ENCODE data around the gene CASZ1. TPM values are rescaled to one million over a fixed set of nuclear protein-coding genes. Genes with fewer than 3 reads are reported as not detected.

Gene CASZ1
- total RNA-seq, 1 donor from 2014 or later, result 26.1 TPM

- H3K9me3 ChIP-seq (ENCODE audit: control insufficient read depth in 3 of 3, low read length in 3 of 3), result no peaks in the 10 kb centered on the region
- no peak overlapping the region for H3K4me3 ChIP-seq (ENCODE audit: low read length in 3 of 3)
- no peak overlapping the region for H3K27ac ChIP-seq (ENCODE audit: low read depth, low read length)
- H3K27me3 ChIP-seq (ENCODE audit: control insufficient read depth in 3 of 3, insufficient read depth in 3 of 3, low read length in 3 of 3), result no peaks in the 10 kb centered on the region
- peaks cover 0 to 3% (median 0%) of the 10 kb centered on the region in 3 donors for H3K36me3 ChIP-seq (ENCODE audit: control insufficient read depth in 3 of 3, insufficient read depth in 3 of 3, low read length in 3 of 3)
- H3K4me1 ChIP-seq (ENCODE audit: control insufficient read depth in 3 of 3, insufficient read depth in 3 of 3, low read length in 3 of 3), result no peaks in the 10 kb centered on the region
- no peak overlapping the region for H3K9ac ChIP-seq (ENCODE audit: low read depth in 1 of 3, low read length in 3 of 3)
Measured at GRCh38 chr1:10602936-10603335, 193.5 kb downstream of the CASZ1 start.

GRCh38 chr1:10601342-10602070 is 194.9 kb downstream of the CASZ1 start:
- H3K9me3 ChIP-seq (ENCODE audit: control insufficient read depth in 3 of 3, low read length in 3 of 3), result no peaks in the 10 kb centered on the region
- peaks cover 0 to 2% (median 0%) of the 10 kb centered on the region in 3 donors for H3K4me1 ChIP-seq (ENCODE audit: control insufficient read depth in 3 of 3, insufficient read depth in 3 of 3, low read length in 3 of 3)
- H3K9ac ChIP-seq (ENCODE audit: low read depth in 1 of 3, low read length in 3 of 3), result no peak overlapping the region
- no peak overlapping the region for H3K4me3 ChIP-seq (ENCODE audit: low read length in 3 of 3)
- H3K27me3 ChIP-seq (ENCODE audit: control insufficient read depth in 3 of 3, insufficient read depth in 3 of 3, low read length in 3 of 3), result no peaks in the 10 kb centered on the region
- no peak overlapping the region for H3K27ac ChIP-seq (ENCODE audit: low read depth, low read length)
- H3K36me3 ChIP-seq (ENCODE audit: control insufficient read depth in 3 of 3, insufficient read depth in 3 of 3, low read length in 3 of 3), result peaks cover 0 to 3% (median 0%) of the 10 kb centered on the region in 3 donors

- H3K27ac ChIP-seq (ENCODE audit: low read depth, low read length), result no peak overlapping the region
- peaks cover 0 to 3% (median 0%) of the 10 kb centered on the region in 3 donors for H3K36me3 ChIP-seq (ENCODE audit: control insufficient read depth in 3 of 3, insufficient read depth in 3 of 3, low read length in 3 of 3)
- H3K27me3 ChIP-seq (ENCODE audit: control insufficient read depth in 3 of 3, insufficient read depth in 3 of 3, low read length in 3 of 3), result no peaks in the 10 kb centered on the region
- H3K9ac ChIP-seq (ENCODE audit: low read depth in 1 of 3, low read length in 3 of 3), result no peak overlapping the region
- peaks cover 0 to 2% (median 0%) of the 10 kb centered on the region in 3 donors for H3K4me1 ChIP-seq (ENCODE audit: control insufficient read depth in 3 of 3, insufficient read depth in 3 of 3, low read length in 3 of 3)
- H3K9me3 ChIP-seq (ENCODE audit: control insufficient read depth in 3 of 3, low read length in 3 of 3), result no peaks in the 10 kb centered on the region
- no peak overlapping the region for H3K4me3 ChIP-seq (ENCODE audit: low read length in 3 of 3)
Measured at GRCh38 chr1:10599194-10599861, 197.1 kb downstream of the CASZ1 start.

- no peak overlapping the region for H3K4me3 ChIP-seq (ENCODE audit: low read length in 3 of 3)
- no peak overlapping the region for H3K9ac ChIP-seq (ENCODE audit: low read depth in 1 of 3, low read length in 3 of 3)
- H3K27ac ChIP-seq (ENCODE audit: low read depth, low read length), result no peak overlapping the region
- peaks cover 0 to 2% (median 0%) of the 10 kb centered on the region in 3 donors for H3K4me1 ChIP-seq (ENCODE audit: control insufficient read depth in 3 of 3, insufficient read depth in 3 of 3, low read length in 3 of 3)
- H3K36me3 ChIP-seq (ENCODE audit: control insufficient read depth in 3 of 3, insufficient read depth in 3 of 3, low read length in 3 of 3), result peaks cover 0 to 3% (median 0%) of the 10 kb centered on the region in 3 donors
- H3K9me3 ChIP-seq (ENCODE audit: control insufficient read depth in 3 of 3, low read length in 3 of 3), result no peaks in the 10 kb centered on the region
- no peaks in the 10 kb centered on the region for H3K27me3 ChIP-seq (ENCODE audit: control insufficient read depth in 3 of 3, insufficient read depth in 3 of 3, low read length in 3 of 3)
Measured at GRCh38 chr1:10598389-10598702, 198.1 kb downstream of the CASZ1 start.

- H3K4me1 ChIP-seq (ENCODE audit: control insufficient read depth in 3 of 3, insufficient read depth in 3 of 3, low read length in 3 of 3), result peaks cover 0 to 2% (median 0%) of the 10 kb centered on the region in 3 donors
Measured at GRCh38 chr1:10597492-10598388, 198.7 kb downstream of the CASZ1 start.

GRCh38 chr1:10596780-10597179 is 199.7 kb downstream of the CASZ1 start:
- Histone ChIP-seq H3K4me1 (ENCODE audit: control insufficient read depth in 3 of 3, insufficient read depth in 3 of 3, low read length in 3 of 3) (peaks cover 0 to 2% (median 0%) of the 10 kb centered on the region in 3 donors), H3K4me3 (ENCODE audit: low read length in 3 of 3) (no peak overlapping the region)

More at GRCh38 chr1:10597492-10598388, 198.7 kb downstream of the CASZ1 start:
- Histone ChIP-seq H3K4me3 (ENCODE audit: low read length in 3 of 3) (no peak overlapping the region), H3K9ac (ENCODE audit: low read depth in 1 of 3, low read length in 3 of 3) (no peak overlapping the region), H3K27me3 (ENCODE audit: control insufficient read depth in 3 of 3, insufficient read depth in 3 of 3, low read length in 3 of 3) (no peaks in the 10 kb centered on the region), H3K36me3 (ENCODE audit: control insufficient read depth in 3 of 3, insufficient read depth in 3 of 3, low read length in 3 of 3) (peaks cover 0 to 3% (median 0%) of the 10 kb centered on the region in 3 donors), H3K9me3 (ENCODE audit: control insufficient read depth in 3 of 3, low read length in 3 of 3) (no peaks in the 10 kb centered on the region), H3K27ac (ENCODE audit: low read depth, low read length) (no peak overlapping the region)

GRCh38 chr1:10594595-10595223 is 201.7 kb downstream of the CASZ1 start:
- no peaks in the 10 kb centered on the region for H3K27me3 ChIP-seq (ENCODE audit: control insufficient read depth in 3 of 3, insufficient read depth in 3 of 3, low read length in 3 of 3)
- peaks cover 0 to 3% (median 2%) of the 10 kb centered on the region in 3 donors for H3K4me1 ChIP-seq (ENCODE audit: control insufficient read depth in 3 of 3, insufficient read depth in 3 of 3, low read length in 3 of 3)
- H3K4me3 ChIP-seq (ENCODE audit: low read length in 3 of 3), result no peak overlapping the region
- no peak overlapping the region for H3K27ac ChIP-seq (ENCODE audit: low read depth, low read length)
- H3K36me3 ChIP-seq (ENCODE audit: control insufficient read depth in 3 of 3, insufficient read depth in 3 of 3, low read length in 3 of 3), result peaks cover 0 to 3% (median 0%) of the 10 kb centered on the region in 3 donors
- no peak overlapping the region for H3K9ac ChIP-seq (ENCODE audit: low read depth in 1 of 3, low read length in 3 of 3)
- no peaks in the 10 kb centered on the region for H3K9me3 ChIP-seq (ENCODE audit: control insufficient read depth in 3 of 3, low read length in 3 of 3)

More at GRCh38 chr1:10596780-10597179, 199.7 kb downstream of the CASZ1 start:
- Histone ChIP-seq H3K9me3 (ENCODE audit: control insufficient read depth in 3 of 3, low read length in 3 of 3) (no peaks in the 10 kb centered on the region), H3K9ac (ENCODE audit: low read depth in 1 of 3, low read length in 3 of 3) (no peak overlapping the region), H3K27me3 (ENCODE audit: control insufficient read depth in 3 of 3, insufficient read depth in 3 of 3, low read length in 3 of 3) (no peaks in the 10 kb centered on the region), H3K27ac (ENCODE audit: low read depth, low read length) (no peak overlapping the region), H3K36me3 (ENCODE audit: control insufficient read depth in 3 of 3, insufficient read depth in 3 of 3, low read length in 3 of 3) (peaks cover 0 to 3% (median 0%) of the 10 kb centered on the region in 3 donors)

GRCh38 chr1:10593750-10594149 is 202.7 kb downstream of the CASZ1 start:
- Histone ChIP-seq H3K36me3 (ENCODE audit: control insufficient read depth in 3 of 3, insufficient read depth in 3 of 3, low read length in 3 of 3) (no peaks in the 10 kb centered on the region), H3K4me1 (ENCODE audit: control insufficient read depth in 3 of 3, insufficient read depth in 3 of 3, low read length in 3 of 3) (peaks cover 0 to 3% (median 2%) of the 10 kb centered on the region in 3 donors), H3K4me3 (ENCODE audit: low read length in 3 of 3) (no peak overlapping the region), H3K9me3 (ENCODE audit: control insufficient read depth in 3 of 3, low read length in 3 of 3) (no peaks in the 10 kb centered on the region), H3K27me3 (ENCODE audit: control insufficient read depth in 3 of 3, insufficient read depth in 3 of 3, low read length in 3 of 3) (no peaks in the 10 kb centered on the region), H3K27ac (ENCODE audit: low read depth, low read length) (no peak overlapping the region), H3K9ac (ENCODE audit: low read depth in 1 of 3, low read length in 3 of 3) (no peak overlapping the region)

- H3K4me1 ChIP-seq (ENCODE audit: control insufficient read depth in 3 of 3, insufficient read depth in 3 of 3, low read length in 3 of 3), result peaks cover 0 to 3% (median 0%) of the 10 kb centered on the region in 3 donors
- no peak overlapping the region for H3K27ac ChIP-seq (ENCODE audit: low read depth, low read length)
- no peak overlapping the region for H3K9ac ChIP-seq (ENCODE audit: low read depth in 1 of 3, low read length in 3 of 3)
- no peaks in the 10 kb centered on the region for H3K36me3 ChIP-seq (ENCODE audit: control insufficient read depth in 3 of 3, insufficient read depth in 3 of 3, low read length in 3 of 3)
- no peak overlapping the region for H3K4me3 ChIP-seq (ENCODE audit: low read length in 3 of 3)
- no peaks in the 10 kb centered on the region for H3K27me3 ChIP-seq (ENCODE audit: control insufficient read depth in 3 of 3, insufficient read depth in 3 of 3, low read length in 3 of 3)
- H3K9me3 ChIP-seq (ENCODE audit: control insufficient read depth in 3 of 3, low read length in 3 of 3), result no peaks in the 10 kb centered on the region
Measured at GRCh38 chr1:10592373-10592772, 204.1 kb downstream of the CASZ1 start.
